ENCODE measurements around the gene UBASH3A.

DNA sequence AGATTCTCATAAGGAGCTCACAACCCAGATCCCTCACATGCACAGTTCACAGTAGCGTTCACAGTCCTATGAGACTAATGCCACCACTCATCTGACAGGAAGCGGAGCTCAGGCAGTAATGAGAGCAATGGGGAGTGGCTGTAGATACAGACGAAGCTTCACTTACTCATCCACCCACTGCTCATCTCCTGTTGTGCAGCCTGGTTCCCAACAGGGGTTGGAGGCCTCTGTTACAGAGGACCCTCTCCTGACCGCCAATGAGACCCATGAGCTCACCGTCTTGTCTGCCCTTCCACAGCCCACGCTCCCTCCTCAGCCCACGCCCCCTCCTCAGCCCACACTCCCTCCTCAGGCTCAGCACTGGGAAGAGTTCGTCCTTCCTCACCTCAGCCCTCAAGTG lies 52.8 kb downstream of the UBASH3A start:
- TF ChIP-seq, protein P1, sequence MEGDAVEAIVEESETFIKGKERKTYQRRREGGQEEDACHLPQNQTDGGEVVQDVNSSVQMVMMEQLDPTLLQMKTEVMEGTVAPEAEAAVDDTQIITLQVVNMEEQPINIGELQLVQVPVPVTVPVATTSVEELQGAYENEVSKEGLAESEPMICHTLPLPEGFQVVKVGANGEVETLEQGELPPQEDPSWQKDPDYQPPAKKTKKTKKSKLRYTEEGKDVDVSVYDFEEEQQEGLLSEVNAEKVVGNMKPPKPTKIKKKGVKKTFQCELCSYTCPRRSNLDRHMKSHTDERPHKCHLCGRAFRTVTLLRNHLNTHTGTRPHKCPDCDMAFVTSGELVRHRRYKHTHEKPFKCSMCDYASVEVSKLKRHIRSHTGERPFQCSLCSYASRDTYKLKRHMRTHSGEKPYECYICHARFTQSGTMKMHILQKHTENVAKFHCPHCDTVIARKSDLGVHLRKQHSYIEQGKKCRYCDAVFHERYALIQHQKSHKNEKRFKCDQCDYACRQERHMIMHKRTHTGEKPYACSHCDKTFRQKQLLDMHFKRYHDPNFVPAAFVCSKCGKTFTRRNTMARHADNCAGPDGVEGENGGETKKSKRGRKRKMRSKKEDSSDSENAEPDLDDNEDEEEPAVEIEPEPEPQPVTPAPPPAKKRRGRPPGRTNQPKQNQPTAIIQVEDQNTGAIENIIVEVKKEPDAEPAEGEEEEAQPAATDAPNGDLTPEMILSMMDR (IDR thresholded peaks at IDR 0.05), result no peak
- TF ChIP-seq POLR2AphosphoS5 (IDR thresholded peaks at IDR 0.05), result no peak
